Measurements from ENCODE around the gene GLI3.

- TF ChIP-seq CTCF (IDR thresholded peaks at IDR 0.05) (no peak), EP300 (IDR thresholded peaks at IDR 0.05) (no peak), POLR2A (IDR thresholded peaks at IDR 0.05) (no peak), POLR2AphosphoS5 (IDR thresholded peaks at IDR 0.05) (no peak)
These were observed 69.8 kb downstream of the GLI3 start for GRCh38 chr7:42167206-42167605.

All from suprapubic skin (tissue), 4 donors.